Hepatocyte (in vitro differentiated cells): Measurements from ENCODE around the gene SPRED2.

Source experiments
- EZH2phosphoT487 ChIP-seq: fragments of 200-600 bp; sonication (generic); IDR thresholded peaks from one replicate; pipeline ENCODE4 v1.6.1; 2018; ENCODE audit warnings: antibody characterized with exemption, mild to moderate bottlenecking, low read depth, moderate library complexity; ENCODE audit not compliant: unreplicated experiment, severe bottlenecking
- TF ChIP-seq, protein P1 (sequence below): fragments of 200-600 bp; sonication (generic); IDR thresholded peaks from 2 replicates; pipeline ENCODE4 v1.5.1; 2016; ENCODE audit warnings: antibody characterized with exemption, mild to moderate bottlenecking; ENCODE audit not compliant: poor library complexity

DNA sequence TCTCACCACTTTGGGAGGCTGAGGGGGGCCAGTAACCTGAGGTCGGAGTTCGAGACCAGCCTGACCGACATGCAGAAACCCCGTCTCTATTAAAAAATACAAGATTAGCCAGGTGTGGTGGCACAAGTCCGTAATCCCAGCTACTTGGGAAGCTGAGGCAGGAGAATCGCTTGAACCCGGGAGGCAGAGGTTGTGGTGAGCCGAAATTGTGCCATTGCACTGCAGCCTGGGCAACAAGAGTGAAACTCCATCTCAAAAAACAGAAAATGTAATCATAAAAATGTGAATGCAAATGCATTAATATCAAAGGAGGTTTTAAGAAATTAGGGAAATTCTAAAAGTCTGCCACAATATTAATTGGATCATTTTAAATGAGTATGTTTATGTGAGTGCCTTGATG lies 159.1 kb downstream of the SPRED2 start:
- TF ChIP-seq EZH2phosphoT487 = no peak
- TF ChIP-seq, protein P1, sequence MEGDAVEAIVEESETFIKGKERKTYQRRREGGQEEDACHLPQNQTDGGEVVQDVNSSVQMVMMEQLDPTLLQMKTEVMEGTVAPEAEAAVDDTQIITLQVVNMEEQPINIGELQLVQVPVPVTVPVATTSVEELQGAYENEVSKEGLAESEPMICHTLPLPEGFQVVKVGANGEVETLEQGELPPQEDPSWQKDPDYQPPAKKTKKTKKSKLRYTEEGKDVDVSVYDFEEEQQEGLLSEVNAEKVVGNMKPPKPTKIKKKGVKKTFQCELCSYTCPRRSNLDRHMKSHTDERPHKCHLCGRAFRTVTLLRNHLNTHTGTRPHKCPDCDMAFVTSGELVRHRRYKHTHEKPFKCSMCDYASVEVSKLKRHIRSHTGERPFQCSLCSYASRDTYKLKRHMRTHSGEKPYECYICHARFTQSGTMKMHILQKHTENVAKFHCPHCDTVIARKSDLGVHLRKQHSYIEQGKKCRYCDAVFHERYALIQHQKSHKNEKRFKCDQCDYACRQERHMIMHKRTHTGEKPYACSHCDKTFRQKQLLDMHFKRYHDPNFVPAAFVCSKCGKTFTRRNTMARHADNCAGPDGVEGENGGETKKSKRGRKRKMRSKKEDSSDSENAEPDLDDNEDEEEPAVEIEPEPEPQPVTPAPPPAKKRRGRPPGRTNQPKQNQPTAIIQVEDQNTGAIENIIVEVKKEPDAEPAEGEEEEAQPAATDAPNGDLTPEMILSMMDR = no peak
